Measurements from ENCODE around the gene RPL6.

RPL6 gene

DNA sequence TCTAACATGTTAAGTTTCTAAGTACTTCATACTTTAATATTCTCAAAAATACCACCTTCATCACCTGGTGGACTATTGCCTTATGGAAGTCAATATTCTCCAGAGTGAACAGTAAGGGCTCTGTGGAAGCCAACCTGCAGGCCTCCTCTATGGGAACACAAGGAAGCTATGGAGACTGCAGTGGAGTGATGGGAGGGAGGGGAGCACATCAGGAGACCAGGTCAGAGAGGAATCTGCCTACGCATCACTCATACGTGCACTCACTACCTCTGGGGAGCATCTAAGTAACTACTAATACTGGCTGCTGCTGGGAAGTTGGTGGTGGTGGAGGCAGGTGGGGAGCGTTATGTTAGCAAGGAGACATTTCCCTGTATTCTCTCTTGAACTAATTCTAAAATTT lies 47.1 kb downstream of the RPL6 start:
- no peak overlapping the region for H3K4me3 ChIP-seq (replicated peaks; ENCODE audit: low read depth, low read length)
- no peak for DNase-seq (ENCODE audit: extremely low read depth, low read depth)
- TF ChIP-seq, protein P1, sequence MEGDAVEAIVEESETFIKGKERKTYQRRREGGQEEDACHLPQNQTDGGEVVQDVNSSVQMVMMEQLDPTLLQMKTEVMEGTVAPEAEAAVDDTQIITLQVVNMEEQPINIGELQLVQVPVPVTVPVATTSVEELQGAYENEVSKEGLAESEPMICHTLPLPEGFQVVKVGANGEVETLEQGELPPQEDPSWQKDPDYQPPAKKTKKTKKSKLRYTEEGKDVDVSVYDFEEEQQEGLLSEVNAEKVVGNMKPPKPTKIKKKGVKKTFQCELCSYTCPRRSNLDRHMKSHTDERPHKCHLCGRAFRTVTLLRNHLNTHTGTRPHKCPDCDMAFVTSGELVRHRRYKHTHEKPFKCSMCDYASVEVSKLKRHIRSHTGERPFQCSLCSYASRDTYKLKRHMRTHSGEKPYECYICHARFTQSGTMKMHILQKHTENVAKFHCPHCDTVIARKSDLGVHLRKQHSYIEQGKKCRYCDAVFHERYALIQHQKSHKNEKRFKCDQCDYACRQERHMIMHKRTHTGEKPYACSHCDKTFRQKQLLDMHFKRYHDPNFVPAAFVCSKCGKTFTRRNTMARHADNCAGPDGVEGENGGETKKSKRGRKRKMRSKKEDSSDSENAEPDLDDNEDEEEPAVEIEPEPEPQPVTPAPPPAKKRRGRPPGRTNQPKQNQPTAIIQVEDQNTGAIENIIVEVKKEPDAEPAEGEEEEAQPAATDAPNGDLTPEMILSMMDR (IDR thresholded peaks at IDR 0.05; ENCODE audit: low read depth, low read length, missing control alignments), result no peak

DNA sequence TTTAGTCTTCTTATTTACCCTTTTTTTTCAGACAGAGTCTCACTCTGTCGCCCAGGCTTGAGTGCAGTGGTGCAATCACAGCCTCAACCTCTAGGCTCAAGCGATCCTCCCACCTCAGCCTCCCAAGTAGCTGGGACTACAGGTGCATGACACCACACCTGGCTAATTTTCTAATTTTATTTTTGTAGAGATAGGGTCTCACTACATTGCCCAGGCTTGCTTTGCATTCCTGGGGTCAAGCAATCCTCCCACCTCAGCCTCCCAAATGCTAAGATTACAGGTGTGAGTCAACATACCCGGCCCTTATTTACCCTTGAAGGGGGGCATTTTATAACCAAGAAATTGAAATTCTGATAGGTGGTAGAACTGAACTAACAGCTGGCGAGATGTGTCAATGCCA lies 48.1 kb downstream of the RPL6 start:
- no peak overlapping the region for H3K4me3 ChIP-seq (replicated peaks; ENCODE audit: low read depth, low read length)
- TF ChIP-seq, protein P1 (IDR thresholded peaks at IDR 0.05; ENCODE audit: low read depth, low read length, missing control alignments), result no peak
- DNase-seq (ENCODE audit: extremely low read depth, low read depth), result no peak

DNA sequence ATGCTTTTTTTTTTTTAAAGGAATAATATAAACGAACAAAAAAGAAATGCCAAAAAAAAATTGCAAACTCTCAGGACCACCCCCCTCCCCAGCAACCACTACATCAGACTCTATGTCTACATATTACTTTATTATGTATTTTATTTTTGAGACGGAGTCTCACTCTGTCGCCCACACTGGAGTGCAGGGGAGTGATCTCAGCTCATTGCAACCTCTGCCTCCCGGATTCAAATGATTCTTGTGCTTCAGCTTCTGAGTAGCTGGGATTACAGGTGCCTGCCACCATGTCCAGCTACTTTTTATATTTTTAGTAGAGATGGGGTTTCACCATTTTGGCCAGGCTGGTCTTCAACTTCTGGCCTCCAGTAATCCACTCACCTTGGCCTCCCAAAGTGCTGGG lies 50.1 kb downstream of the RPL6 start:
- no peak overlapping the region for H3K4me3 ChIP-seq (replicated peaks; ENCODE audit: low read depth, low read length)
- TF ChIP-seq, protein P1 (IDR thresholded peaks at IDR 0.05; ENCODE audit: low read depth, low read length, missing control alignments), result no peak
- no peak for DNase-seq (ENCODE audit: extremely low read depth, low read depth)

DNA sequence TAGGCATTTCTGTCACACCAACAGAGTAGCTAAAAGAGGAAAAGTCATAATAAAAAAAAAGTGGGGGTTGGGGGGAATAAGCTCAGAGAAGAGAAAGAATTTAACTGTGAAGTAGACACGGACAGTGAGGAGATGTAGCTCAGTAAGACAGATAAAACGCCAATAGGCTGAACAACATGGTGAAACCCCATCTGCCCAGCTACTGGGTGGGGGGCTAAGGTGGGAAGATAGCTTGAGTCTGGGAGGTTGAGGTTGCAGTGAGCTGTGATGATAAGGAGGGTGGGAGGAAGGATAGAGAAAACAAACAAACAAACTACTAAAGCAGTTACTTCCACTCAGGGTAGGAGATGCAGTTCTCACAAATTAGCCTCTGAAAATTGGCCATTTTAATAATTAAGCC lies 52.2 kb downstream of the RPL6 start:
- DNase-seq (ENCODE audit: extremely low read depth, low read depth), result no peak
- no peak overlapping the region for H3K4me3 ChIP-seq (replicated peaks; ENCODE audit: low read depth, low read length)
- TF ChIP-seq, protein P1 (IDR thresholded peaks at IDR 0.05; ENCODE audit: low read depth, low read length, missing control alignments), result no peak
